WTC11 (cell line): ENCODE data around the gene TMEM115.

Source experiments
- RORB ChIP-seq: fragments of 250-450 bp; sonication (Bioruptor Pico); IDR thresholded peaks from 2 replicates; pipeline ENCODE4 v1.9.0; 2021; ENCODE audit warnings: mild to moderate bottlenecking
- ZNF138 ChIP-seq: sonication (generic); formaldehyde crosslinking; conservative IDR thresholded peaks from 2 replicates; pipeline ENCODE4 v1.8.1; 2022; ENCODE audit warnings: mild to moderate bottlenecking, moderate library complexity, missing genetic modification reagents
- TF ChIP-seq, protein P1 (sequence below): fragments of 200-600 bp; IDR thresholded peaks from 2 replicates; pipeline ENCODE4 v1.8.0; 2022; ENCODE audit warnings: antibody characterized with exemption
- TF ChIP-seq, protein P2 (sequence below): sonication (generic); formaldehyde crosslinking; IDR thresholded peaks from 2 replicates; pipeline ENCODE4 v1.8.1; 2023; ENCODE audit warnings: mild to moderate bottlenecking, missing genetic modification reagents, moderate library complexity
- TF ChIP-seq, protein P3 (sequence below): sonication (generic); formaldehyde crosslinking; IDR thresholded peaks from 2 replicates; pipeline ENCODE4 v1.8.1; 2022; ENCODE audit warnings: mild to moderate bottlenecking, moderate library complexity, missing genetic modification reagents
- TF ChIP-seq, protein P4 (sequence below): sonication (generic); formaldehyde crosslinking; IDR thresholded peaks from 2 replicates; pipeline ENCODE4 v1.8.0; 2022; ENCODE audit warnings: mild to moderate bottlenecking, missing genetic modification reagents

DNA sequence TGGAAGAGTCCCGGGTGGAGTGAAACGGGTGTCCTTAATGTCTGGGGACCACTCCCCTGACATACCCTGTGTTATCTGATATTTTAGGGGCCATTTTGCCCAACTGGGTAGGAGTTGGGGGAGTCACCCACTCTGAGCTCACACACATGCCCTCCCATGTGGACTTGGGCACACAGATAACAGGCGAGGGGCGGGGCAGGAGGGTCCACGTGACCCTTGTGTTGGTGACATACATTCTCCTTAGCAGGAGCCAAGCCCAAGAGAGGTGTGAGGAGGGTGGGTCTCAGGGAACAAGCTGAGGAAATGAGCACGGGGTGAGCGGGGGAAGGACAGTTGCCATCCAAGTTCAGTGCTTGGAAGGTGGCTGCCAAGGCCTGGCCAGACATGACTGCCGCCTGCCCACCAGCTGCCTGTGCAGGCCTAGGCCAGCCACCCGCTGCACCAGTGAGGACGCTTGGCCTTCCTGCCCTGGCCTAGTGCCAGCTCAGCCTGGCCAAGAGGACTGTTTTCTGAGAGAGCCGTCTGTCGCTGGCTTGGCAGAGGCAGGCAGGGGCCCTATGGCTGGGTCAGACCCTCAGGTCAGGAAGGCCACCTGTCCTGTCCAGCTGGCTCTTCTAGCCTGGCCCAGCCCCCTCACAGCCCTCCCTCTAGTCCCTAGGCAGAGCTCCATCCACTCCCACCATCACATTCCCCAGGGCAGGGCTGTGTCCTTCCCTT lies 31.3 kb upstream of the TMEM115 start:
- TF ChIP-seq, protein P1, sequence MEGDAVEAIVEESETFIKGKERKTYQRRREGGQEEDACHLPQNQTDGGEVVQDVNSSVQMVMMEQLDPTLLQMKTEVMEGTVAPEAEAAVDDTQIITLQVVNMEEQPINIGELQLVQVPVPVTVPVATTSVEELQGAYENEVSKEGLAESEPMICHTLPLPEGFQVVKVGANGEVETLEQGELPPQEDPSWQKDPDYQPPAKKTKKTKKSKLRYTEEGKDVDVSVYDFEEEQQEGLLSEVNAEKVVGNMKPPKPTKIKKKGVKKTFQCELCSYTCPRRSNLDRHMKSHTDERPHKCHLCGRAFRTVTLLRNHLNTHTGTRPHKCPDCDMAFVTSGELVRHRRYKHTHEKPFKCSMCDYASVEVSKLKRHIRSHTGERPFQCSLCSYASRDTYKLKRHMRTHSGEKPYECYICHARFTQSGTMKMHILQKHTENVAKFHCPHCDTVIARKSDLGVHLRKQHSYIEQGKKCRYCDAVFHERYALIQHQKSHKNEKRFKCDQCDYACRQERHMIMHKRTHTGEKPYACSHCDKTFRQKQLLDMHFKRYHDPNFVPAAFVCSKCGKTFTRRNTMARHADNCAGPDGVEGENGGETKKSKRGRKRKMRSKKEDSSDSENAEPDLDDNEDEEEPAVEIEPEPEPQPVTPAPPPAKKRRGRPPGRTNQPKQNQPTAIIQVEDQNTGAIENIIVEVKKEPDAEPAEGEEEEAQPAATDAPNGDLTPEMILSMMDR = no peak
- TF ChIP-seq, protein P2, sequence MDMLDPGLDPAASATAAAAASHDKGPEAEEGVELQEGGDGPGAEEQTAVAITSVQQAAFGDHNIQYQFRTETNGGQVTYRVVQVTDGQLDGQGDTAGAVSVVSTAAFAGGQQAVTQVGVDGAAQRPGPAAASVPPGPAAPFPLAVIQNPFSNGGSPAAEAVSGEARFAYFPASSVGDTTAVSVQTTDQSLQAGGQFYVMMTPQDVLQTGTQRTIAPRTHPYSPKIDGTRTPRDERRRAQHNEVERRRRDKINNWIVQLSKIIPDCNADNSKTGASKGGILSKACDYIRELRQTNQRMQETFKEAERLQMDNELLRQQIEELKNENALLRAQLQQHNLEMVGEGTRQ (CRISPR knock-in tag) = no peak
- TF ChIP-seq ZNF138 (CRISPR knock-in tag) = no peak
- TF ChIP-seq, protein P3, sequence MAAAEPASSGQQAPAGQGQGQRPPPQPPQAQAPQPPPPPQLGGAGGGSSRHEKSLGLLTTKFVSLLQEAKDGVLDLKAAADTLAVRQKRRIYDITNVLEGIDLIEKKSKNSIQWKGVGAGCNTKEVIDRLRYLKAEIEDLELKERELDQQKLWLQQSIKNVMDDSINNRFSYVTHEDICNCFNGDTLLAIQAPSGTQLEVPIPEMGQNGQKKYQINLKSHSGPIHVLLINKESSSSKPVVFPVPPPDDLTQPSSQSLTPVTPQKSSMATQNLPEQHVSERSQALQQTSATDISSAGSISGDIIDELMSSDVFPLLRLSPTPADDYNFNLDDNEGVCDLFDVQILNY (CRISPR knock-in tag) = no peak
- TF ChIP-seq, protein P4, sequence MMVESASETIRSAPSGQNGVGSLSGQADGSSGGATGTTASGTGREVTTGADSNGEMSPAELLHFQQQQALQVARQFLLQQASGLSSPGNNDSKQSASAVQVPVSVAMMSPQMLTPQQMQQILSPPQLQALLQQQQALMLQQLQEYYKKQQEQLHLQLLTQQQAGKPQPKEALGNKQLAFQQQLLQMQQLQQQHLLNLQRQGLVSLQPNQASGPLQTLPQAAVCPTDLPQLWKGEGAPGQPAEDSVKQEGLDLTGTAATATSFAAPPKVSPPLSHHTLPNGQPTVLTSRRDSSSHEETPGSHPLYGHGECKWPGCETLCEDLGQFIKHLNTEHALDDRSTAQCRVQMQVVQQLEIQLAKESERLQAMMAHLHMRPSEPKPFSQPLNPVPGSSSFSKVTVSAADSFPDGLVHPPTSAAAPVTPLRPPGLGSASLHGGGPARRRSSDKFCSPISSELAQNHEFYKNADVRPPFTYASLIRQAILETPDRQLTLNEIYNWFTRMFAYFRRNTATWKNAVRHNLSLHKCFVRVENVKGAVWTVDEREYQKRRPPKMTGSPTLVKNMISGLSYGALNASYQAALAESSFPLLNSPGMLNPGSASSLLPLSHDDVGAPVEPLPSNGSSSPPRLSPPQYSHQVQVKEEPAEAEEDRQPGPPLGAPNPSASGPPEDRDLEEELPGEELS = no peak
- TF ChIP-seq RORB = no peak
